HepG2 (cell line): ENCODE results near the gene NOP9. TPM values are rescaled to one million over a fixed set of nuclear protein-coding genes. Genes with fewer than 3 reads are reported as not detected.

Experiments
- ARID2 ChIP-seq: sonication (generic); formaldehyde crosslinking; IDR thresholded peaks from 2 replicates; pipeline ENCODE4 v1.8.1; 2022; ENCODE audit warnings: mild to moderate bottlenecking, missing genetic modification reagents, borderline replicate concordance
- ATF1 ChIP-seq: IDR thresholded peaks from 2 replicates; pipeline ENCODE4 v1.6.1; 2016; ENCODE audit warnings: mild to moderate bottlenecking, control low read depth
- PRPF4 ChIP-seq: fragments of 200-400 bp; formaldehyde crosslinking; IDR thresholded peaks from 2 replicates; pipeline ENCODE4 v1.6.1; 2016; ENCODE audit warnings: low read length, low read depth; ENCODE audit not compliant: poor library complexity, severe bottlenecking
- SNAI1 ChIP-seq: sonication (generic); formaldehyde crosslinking; IDR thresholded peaks from 2 replicates; pipeline ENCODE4 v1.5.0; 2020; ENCODE audit warnings: mild to moderate bottlenecking, missing genetic modification reagents, borderline replicate concordance
- TERF1 ChIP-seq: sonication (generic); formaldehyde crosslinking; IDR thresholded peaks from 2 replicates; pipeline ENCODE4 v1.8.0; 2022; ENCODE audit warnings: mild to moderate bottlenecking, missing genetic modification reagents, moderate library complexity
- ZNF160 ChIP-seq: sonication (generic); formaldehyde crosslinking; IDR thresholded peaks from 2 replicates; pipeline ENCODE4 v1.8.0; 2022; ENCODE audit warnings: mild to moderate bottlenecking, inconsistent platforms, missing genetic modification reagents
- ZNF280D ChIP-seq: sonication (generic); formaldehyde crosslinking; IDR thresholded peaks from 2 replicates; pipeline ENCODE4 v1.5.1; 2020; ENCODE audit warnings: mild to moderate bottlenecking, missing genetic modification reagents
- polyA plus RNA-seq, 8 experiments: library from polyadenylated mRNA; depleted of rRNA in 3 of 8; stranded (reverse) in 7 of 8; unstranded in 1 of 8; fragments of >200 nt; fragmentation: Illumina TruSeq in 4 of 8; extraction: Trizol in 4 of 8; gene quantifications; 2 replicates each; pipeline versions ENCODE4 v1.2.1 to v1.2.3, GENCODE V29; 2011 to 2016; ENCODE audit warnings: low read depth in 4 of 8, missing spikeins in 1 of 8, mixed read lengths in 1 of 8; ENCODE audit not compliant: insufficient read depth in 1 of 8
- total RNA-seq, 5 experiments: library from RNA; depleted of rRNA; stranded (reverse); fragments of >200 nt; fragmentation: Illumina TruSeq; extraction: Trizol; gene quantifications; 2 replicates each; pipeline ENCODE4 v1.2.3, GENCODE V29; 2016; ENCODE audit warnings: low read depth in 1 of 5
- TF ChIP-seq, protein P1 (sequence below): sonication (generic); formaldehyde crosslinking; IDR thresholded peaks from 2 replicates; pipeline ENCODE4 v1.4.0; 2020; ENCODE audit warnings: mild to moderate bottlenecking, missing genetic modification reagents
- TF ChIP-seq, protein P2 (sequence below): sonication (generic); formaldehyde crosslinking; IDR thresholded peaks from 2 replicates; pipeline ENCODE4 v1.4.0; 2020; ENCODE audit warnings: mild to moderate bottlenecking, missing genetic modification reagents

NOP9 gene
- total and polyA plus RNA-seq, 2 of the 13 experiments (the other 11 are each of a cell fraction or from before 2014, with no cell fraction given), result 24.5 to 61.6 TPM

DNA sequence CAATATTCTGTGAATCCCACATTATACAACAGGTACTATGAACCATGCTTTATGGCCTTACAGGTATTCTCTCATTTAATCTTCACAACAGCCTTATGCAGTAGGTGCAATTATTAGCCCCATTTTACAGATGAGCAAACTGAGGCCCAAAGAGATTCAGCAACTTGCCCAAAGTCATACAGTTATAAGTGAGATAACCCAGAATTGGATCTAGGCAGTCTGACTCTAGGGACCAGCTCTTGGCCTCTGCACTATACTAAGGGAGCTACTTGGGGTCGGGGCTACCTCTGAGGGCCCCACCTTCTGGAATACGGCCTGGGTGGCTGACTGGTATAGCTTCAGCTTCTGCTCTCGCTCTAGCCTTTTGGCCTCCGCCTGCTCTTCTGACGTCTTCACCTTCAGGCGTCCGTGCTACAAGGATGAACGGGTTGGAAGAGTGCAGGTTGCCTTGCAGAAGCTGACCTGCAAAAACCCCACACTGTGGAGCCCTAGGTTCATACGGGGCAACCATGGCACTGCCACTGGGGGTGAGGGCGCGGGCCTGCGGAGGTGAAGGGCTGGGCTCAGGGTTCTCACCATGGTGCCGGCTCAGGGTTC lies 29.0 kb upstream of the NOP9 start (continued):
- TF ChIP-seq SNAI1, result no peak
- no peak for TF ChIP-seq ATF1 (CRISPR knock-in tag)
- TF ChIP-seq ZNF160, result no peak
- TF ChIP-seq, protein P1, sequence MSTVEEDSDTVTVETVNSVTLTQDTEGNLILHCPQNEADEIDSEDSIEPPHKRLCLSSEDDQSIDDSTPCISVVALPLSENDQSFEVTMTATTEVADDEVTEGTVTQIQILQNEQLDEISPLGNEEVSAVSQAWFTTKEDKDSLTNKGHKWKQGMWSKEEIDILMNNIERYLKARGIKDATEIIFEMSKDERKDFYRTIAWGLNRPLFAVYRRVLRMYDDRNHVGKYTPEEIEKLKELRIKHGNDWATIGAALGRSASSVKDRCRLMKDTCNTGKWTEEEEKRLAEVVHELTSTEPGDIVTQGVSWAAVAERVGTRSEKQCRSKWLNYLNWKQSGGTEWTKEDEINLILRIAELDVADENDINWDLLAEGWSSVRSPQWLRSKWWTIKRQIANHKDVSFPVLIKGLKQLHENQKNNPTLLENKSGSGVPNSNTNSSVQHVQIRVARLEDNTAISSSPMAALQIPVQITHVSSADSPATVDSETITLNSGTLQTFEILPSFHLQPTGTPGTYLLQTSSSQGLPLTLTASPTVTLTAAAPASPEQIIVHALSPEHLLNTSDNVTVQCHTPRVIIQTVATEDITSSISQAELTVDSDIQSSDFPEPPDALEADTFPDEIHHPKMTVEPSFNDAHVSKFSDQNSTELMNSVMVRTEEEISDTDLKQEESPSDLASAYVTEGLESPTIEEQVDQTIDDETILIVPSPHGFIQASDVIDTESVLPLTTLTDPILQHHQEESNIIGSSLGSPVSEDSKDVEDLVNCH (CRISPR knock-in tag), result no peak
- TF ChIP-seq ARID2 (CRISPR knock-in tag), result no peak
- no peak for TF ChIP-seq PRPF4
- TF ChIP-seq TERF1 (CRISPR knock-in tag), result no peak
- TF ChIP-seq, protein P2, sequence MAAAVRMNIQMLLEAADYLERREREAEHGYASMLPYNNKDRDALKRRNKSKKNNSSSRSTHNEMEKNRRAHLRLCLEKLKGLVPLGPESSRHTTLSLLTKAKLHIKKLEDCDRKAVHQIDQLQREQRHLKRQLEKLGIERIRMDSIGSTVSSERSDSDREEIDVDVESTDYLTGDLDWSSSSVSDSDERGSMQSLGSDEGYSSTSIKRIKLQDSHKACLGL (CRISPR knock-in tag), result no peak
- no peak for TF ChIP-seq ZNF280D (CRISPR knock-in tag)
